Endothelial cell of umbilical vein (primary cell): ENCODE results near the gene CASR.

Source experiments
- CTCF ChIP-seq, 2 donors: IDR thresholded peaks; 1 replicate in 1 of 2; 2 replicates in 1 of 2; pipeline ENCODE4 v1.5.1; 2011; ENCODE audit warnings: low read length in 2 of 2, mild to moderate bottlenecking in 2 of 2, moderate library complexity in 2 of 2, control low read depth in 1 of 2, inconsistent platforms in 1 of 2, low read depth in 1 of 2; ENCODE audit not compliant: insufficient read depth in 1 of 2; ENCODE audit errors: extremely low read depth in 1 of 2
- EZH2 ChIP-seq: IDR thresholded peaks from 2 replicates; pipeline ENCODE4 v1.6.1; 2012; ENCODE audit warnings: borderline replicate concordance, low read depth, mild to moderate bottlenecking, moderate library complexity, low read length, inconsistent platforms; ENCODE audit not compliant: severe bottlenecking
- MAX ChIP-seq: IDR thresholded peaks from 2 replicates; pipeline ENCODE4 v1.6.1; 2011; ENCODE audit not compliant: insufficient read depth, insufficient read length
- MYC ChIP-seq: IDR thresholded peaks from one replicate; pipeline ENCODE4 v1.6.1; 2011; ENCODE audit warnings: mild to moderate bottlenecking, low read depth, low read length
- POLR2A ChIP-seq: IDR thresholded peaks from 2 replicates; pipeline ENCODE4 v1.6.1; 2012; ENCODE audit warnings: low read depth, mild to moderate bottlenecking, control low read depth, low read length
- POLR2AphosphoS5 ChIP-seq: IDR thresholded peaks from 2 replicates; pipeline ENCODE4 v1.6.1; 2012; ENCODE audit warnings: low read depth, mild to moderate bottlenecking, control low read depth, low read length, moderate library complexity; ENCODE audit not compliant: insufficient read depth

GRCh38 chr3:122235147-122235546, 51.7 kb downstream of the CASR start:
- TF ChIP-seq POLR2AphosphoS5, result no peak
- no peak for TF ChIP-seq CTCF (IDR thresholded peaks at IDR 0.05; ENCODE audit: extremely low read depth in 1 of 2, insufficient read depth in 1 of 2, low read depth in 1 of 2, low read length in 2 of 2)
- TF ChIP-seq EZH2, result no peak
- TF ChIP-seq MYC, result no peak
- TF ChIP-seq MAX, result no peak
- no peak for TF ChIP-seq POLR2A
